H1 (cell line): ENCODE data around the gene OSBPL2. TPM values are rescaled to one million over a fixed set of nuclear protein-coding genes. Genes with fewer than 3 reads are reported as not detected.

ENCODE experiments used
- ATF2 ChIP-seq: IDR thresholded peaks from 2 replicates; pipeline ENCODE4 v1.6.1; 2012; ENCODE audit warnings: low read length, inconsistent platforms
- EZH2 ChIP-seq: fragments of 200-600 bp; sonication (generic); IDR thresholded peaks from 2 replicates; pipeline ENCODE4 v1.7.1; 2012; ENCODE audit warnings: low read depth, mild to moderate bottlenecking, moderate library complexity, low read length, inconsistent platforms; ENCODE audit not compliant: severe bottlenecking
- HDAC2 ChIP-seq, 2 experiments: fragments of 300-600 bp in 1 of 2; sonication (generic) in 1 of 2; IDR thresholded peaks; 2 replicates each; pipeline ENCODE4 v1.6.1; 2011 to 2012; ENCODE audit warnings: low read depth in 2 of 2, low read length in 2 of 2, mild to moderate bottlenecking in 2 of 2, moderate library complexity in 2 of 2, borderline replicate concordance in 1 of 2, inconsistent platforms in 1 of 2
- RAD21 ChIP-seq, 2 experiments: IDR thresholded peaks in 1 of 2; conservative IDR thresholded peaks in 1 of 2; 2 replicates each; pipeline ENCODE4 v1.6.1; 2011; ENCODE audit warnings: low read depth in 2 of 2, low read length in 2 of 2, improper control_type of control experiment in 1 of 2, inconsistent platforms in 1 of 2, mild to moderate bottlenecking in 1 of 2, moderate library complexity in 1 of 2
- RFX5 ChIP-seq: IDR thresholded peaks from 2 replicates; pipeline ENCODE4 v1.6.1; 2011; ENCODE audit warnings: low read depth, low read length, improper control_type of control experiment, borderline replicate concordance
- SP2 ChIP-seq: IDR thresholded peaks from 2 replicates; pipeline ENCODE4 v1.6.1; 2012; ENCODE audit warnings: mild to moderate bottlenecking, low read length, inconsistent platforms
- polyA plus RNA-seq, 7 experiments: library from polyadenylated mRNA; depleted of rRNA in 3 of 7; stranded (reverse) in 5 of 7; unstranded in 2 of 7; fragments of >200 nt in 5 of 7; fragments of 200-250 nt in 2 of 7; gene quantifications; 1 replicate in 5 of 7; 2 replicates in 1 of 7; 4 replicates in 1 of 7; pipeline versions ENCODE4 v1.2.1 to v1.2.3, GENCODE V29; 2011 to 2013; ENCODE audit warnings: missing spikeins in 2 of 7, mixed read lengths in 2 of 7
- total RNA-seq: library from RNA; stranded (reverse); fragmentation: NEBNext Ultra II Directional; extraction: Animal tissue kit (Norgen Biotek cat#: 25700); gene quantifications from 2 replicates; pipeline ENCODE4 v1.2.1, GENCODE V29; 2021

The OSBPL2 gene
- total and polyA plus RNA-seq, 2 of the 8 experiments (the other 6 are each of a cell fraction or from before 2014, with no cell fraction given) = 11.7 to 42.4 TPM

DNA sequence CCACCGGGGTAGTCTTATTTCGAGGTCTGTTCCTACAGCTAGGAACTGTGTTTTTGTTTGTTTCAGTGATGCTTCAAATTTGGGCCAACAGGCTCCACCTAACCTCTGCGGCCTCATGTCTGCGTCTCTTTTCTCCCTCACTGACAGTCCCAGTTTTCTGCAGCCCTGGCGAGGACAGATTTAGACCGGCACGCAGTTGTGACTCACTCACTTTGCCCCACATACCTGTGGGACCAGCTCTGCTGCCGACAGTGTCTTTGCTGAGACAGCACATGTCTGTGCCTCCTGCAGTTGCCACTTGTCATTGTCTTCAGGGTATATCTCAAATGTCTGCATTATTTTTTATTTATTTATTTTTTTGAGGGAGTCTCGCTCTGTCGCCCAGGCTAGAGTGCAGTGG is 29.2 kb downstream of the OSBPL2 start (continued):
- TF ChIP-seq ATF2 (no peak), SP2 (no peak), EZH2 (no peak), HDAC2 (IDR thresholded peaks at IDR 0.05; ENCODE audit: borderline replicate concordance in 1 of 2, low read depth in 2 of 2, low read length in 2 of 2) (no peak), RAD21 (IDR thresholded peaks at IDR 0.05 in 1 of 2, conservative IDR thresholded peaks at IDR 0.05 in 1 of 2; ENCODE audit: low read depth in 2 of 2, low read length in 2 of 2) (no peak), RFX5 (no peak)
